ENCODE results near the gene BRCA2. TPM values are rescaled to one million over a fixed set of nuclear protein-coding genes. Genes with fewer than 3 reads are reported as not detected.

The BRCA2 gene
- total RNA-seq, 1 donor from 2014 or later, result 0.53 TPM

DNA sequence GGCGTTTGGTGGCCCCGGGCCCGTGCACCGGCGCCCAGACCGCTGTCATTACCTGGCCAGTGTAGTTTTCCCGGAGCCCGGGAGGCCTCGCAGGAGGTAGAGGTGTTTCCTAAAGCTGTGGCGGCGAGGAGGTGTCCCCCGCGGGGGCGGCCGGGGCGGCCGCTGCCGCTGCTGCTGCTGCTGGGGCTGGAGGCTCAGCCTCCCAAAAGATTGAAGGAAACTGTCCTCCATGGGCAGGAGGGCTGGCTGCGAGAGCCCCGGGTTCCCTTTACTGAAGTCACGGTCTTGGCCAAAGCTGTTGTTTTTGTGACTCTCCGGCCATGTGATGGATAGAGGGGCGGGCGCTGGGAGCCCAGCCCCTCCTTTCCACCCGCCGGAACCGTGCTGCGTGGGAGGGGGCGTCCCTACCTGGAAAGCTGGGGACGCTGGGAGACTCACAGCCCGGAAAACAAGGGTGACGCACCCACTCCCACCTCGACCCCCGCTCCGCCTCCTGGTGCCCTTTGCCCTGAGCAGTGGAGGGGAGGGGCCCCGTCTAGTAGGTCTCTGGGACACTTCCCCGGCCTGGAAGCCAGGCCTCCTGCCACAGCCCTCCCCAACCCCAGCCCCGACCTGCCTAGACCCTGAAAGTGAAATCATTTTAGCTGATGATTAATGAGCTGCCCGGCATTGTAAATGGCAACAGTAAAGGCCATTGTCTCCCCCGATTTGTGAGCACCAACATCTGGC lies 112.7 kb downstream of the BRCA2 start, which contains the start of gene N4BP2L1:
N4BP2L1 (minus strand) TSS at position 279 of the 729 bp plus-strand sequence; CDS start at position 231, 48 bp downstream.
- Histone ChIP-seq H3K4me3 (ENCODE audit: low read depth, low read length) (peak within 1 kb of the TSS; percentile 49), H3K36me3 (ENCODE audit: control insufficient read depth, insufficient read depth, low read length) (peaks cover 2% of the 10 kb centered on the region), H3K27me3 (ENCODE audit: control insufficient read depth, insufficient read depth, low read length) (no peaks in the 10 kb centered on the region)
- DNase-seq (ENCODE audit: low read depth), result no peak
- no peak for FAIRE-seq
- TF ChIP-seq, protein P1, sequence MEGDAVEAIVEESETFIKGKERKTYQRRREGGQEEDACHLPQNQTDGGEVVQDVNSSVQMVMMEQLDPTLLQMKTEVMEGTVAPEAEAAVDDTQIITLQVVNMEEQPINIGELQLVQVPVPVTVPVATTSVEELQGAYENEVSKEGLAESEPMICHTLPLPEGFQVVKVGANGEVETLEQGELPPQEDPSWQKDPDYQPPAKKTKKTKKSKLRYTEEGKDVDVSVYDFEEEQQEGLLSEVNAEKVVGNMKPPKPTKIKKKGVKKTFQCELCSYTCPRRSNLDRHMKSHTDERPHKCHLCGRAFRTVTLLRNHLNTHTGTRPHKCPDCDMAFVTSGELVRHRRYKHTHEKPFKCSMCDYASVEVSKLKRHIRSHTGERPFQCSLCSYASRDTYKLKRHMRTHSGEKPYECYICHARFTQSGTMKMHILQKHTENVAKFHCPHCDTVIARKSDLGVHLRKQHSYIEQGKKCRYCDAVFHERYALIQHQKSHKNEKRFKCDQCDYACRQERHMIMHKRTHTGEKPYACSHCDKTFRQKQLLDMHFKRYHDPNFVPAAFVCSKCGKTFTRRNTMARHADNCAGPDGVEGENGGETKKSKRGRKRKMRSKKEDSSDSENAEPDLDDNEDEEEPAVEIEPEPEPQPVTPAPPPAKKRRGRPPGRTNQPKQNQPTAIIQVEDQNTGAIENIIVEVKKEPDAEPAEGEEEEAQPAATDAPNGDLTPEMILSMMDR (IDR thresholded peaks at IDR 0.05; ENCODE audit: insufficient read depth, low read length, severe bottlenecking), result no peak

DNA sequence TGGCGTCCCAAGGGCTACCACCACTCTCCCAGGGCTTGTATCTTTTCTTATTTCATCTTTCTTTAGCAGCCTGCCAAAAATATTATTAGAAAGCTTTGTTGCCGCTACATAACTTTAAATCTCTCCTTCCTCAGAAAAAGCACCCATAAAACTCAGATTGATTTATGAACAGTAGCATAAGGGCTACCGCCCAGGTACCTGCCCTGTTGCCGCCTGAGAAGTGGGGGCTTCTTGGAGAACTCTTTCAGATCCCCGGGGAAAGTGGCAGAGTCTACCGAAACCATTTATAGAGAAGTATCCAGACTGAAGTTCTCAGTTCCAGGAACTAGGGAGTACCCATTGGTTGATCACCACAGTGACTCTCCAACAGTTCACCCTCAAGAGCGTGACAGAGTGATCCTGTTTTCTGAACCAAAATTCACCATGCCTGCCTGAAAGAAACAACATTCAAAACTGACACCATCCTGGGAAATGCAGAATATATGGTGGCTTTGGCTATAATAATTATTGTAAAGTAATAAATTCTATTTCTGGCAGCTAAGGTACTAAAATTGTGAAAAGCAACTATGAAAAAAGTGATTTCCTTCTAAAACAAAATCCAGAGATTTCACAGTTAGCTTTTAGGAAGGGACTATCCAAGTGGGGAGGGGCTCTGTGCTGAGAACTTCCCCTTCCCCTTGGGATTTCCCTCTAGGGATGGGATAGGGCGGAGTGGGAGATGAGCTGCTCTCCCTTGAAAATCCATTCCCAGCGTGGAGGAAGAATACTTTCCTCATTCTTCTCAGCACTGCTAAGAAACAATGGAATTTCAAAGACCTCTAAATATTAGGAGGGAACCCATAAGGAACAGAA lies 113.5 kb downstream of the BRCA2 start:
- Histone ChIP-seq H3K4me3 (ENCODE audit: low read depth, low read length) (peak overlapping the region; percentile 49), H3K27me3 (ENCODE audit: control insufficient read depth, insufficient read depth, low read length) (no peaks in the 10 kb centered on the region), H3K36me3 (ENCODE audit: control insufficient read depth, insufficient read depth, low read length) (peaks cover 2% of the 10 kb centered on the region)
- DNase-seq (ENCODE audit: low read depth) (no peak), FAIRE-seq (no peak)
- TF ChIP-seq, protein P1 (IDR thresholded peaks at IDR 0.05; ENCODE audit: insufficient read depth, low read length, severe bottlenecking), result no peak

DNA sequence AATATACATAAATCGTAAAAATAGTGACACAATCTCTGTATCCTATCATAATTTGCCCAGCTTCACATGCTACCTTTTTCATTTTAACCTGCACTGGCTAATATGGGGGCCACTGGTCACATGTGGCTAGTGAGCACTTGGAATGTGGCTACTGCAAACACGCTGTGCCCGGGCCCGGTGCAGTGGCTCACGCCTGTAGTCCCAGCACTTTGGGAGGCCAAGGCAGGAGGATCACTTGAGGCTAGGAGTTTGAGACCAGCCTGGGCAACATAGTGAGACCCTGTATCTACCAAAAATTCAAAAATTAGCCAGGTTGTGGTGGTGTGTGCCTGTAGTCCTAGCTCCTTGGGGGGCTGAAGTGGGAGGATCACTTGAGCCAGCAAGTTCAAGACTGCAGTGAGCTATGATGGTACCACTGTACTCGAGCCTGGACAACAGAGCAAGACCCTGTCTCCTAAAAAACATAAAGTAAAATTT lies 114.2 kb downstream of the BRCA2 start:
- FAIRE-seq (no peak), DNase-seq (ENCODE audit: low read depth) (no peak)
- Histone ChIP-seq H3K36me3 (ENCODE audit: control insufficient read depth, insufficient read depth, low read length) (peaks cover 2% of the 10 kb centered on the region), H3K4me3 (ENCODE audit: low read depth, low read length) (no peak overlapping the region), H3K27me3 (ENCODE audit: control insufficient read depth, insufficient read depth, low read length) (no peaks in the 10 kb centered on the region)
- TF ChIP-seq, protein P1 (IDR thresholded peaks at IDR 0.05; ENCODE audit: insufficient read depth, low read length, severe bottlenecking), result no peak

DNA sequence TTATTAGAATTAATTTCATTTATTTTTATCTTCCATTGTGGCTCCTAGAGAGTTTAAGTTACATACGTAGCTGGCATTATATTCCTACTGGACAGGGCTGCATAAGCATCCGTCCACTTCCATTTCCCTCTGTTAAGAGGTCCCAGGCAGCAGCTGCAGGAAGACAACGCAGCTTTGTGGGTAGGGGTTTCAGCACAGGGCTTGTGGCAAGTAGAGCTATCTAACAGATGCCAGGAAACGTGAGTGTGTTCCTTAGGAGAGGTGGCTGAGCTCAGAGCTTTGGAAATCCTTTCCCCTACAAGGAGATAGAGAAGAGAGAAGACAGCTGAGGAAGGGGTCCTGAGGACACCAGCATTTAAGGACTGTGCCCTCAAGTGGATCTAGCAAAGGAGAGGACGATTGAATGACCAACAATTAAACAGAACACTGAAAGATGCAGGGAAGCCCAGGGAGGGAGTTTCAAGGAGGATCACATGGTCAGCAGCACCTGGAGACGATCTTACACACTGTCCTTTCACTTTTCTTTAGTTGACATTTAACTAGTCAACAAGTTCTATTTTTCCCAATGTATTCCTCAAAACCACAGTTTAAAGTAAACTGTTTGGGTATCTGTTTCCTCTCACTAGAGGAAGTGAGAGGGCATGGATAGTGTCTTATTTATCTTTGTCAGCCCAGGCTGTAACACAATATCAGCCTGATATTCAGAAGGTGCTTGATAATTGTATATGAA lies 114.9 kb downstream of the BRCA2 start:
- FAIRE-seq (peak; percentile 86), DNase-seq (ENCODE audit: low read depth) (no peak)
- Histone ChIP-seq H3K36me3 (ENCODE audit: control insufficient read depth, insufficient read depth, low read length) (peaks cover 2% of the 10 kb centered on the region), H3K27me3 (ENCODE audit: control insufficient read depth, insufficient read depth, low read length) (no peaks in the 10 kb centered on the region), H3K4me3 (ENCODE audit: low read depth, low read length) (no peak overlapping the region)
- TF ChIP-seq, protein P1 (IDR thresholded peaks at IDR 0.05; ENCODE audit: insufficient read depth, low read length, severe bottlenecking), result no peak

DNA sequence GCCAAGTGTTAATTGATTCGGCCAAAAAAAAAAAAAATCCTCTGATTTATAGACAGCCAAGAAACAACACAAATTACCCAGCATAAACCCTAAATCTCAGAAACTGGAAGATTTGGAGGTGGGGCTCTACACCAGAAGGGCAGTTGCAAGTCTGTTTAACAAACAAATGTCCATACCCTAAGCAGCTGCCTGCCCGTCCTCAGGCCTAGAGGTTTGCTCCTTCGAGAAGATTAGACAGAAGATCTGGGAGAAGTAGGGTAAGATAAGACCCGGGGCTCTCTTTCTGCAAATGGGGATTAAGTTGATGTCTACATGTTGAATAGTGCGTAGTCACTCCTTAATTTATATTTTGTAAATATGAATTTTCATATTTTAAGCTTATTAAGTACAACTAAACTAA lies 116.1 kb downstream of the BRCA2 start:
- no peak for DNase-seq (ENCODE audit: low read depth)
- no peak overlapping the region for H3K4me3 ChIP-seq (ENCODE audit: low read depth, low read length)
- peaks cover 2% of the 10 kb centered on the region for H3K36me3 ChIP-seq (ENCODE audit: control insufficient read depth, insufficient read depth, low read length)
- FAIRE-seq, result no peak
- TF ChIP-seq, protein P1 (IDR thresholded peaks at IDR 0.05; ENCODE audit: insufficient read depth, low read length, severe bottlenecking), result no peak
- no peaks in the 10 kb centered on the region for H3K27me3 ChIP-seq (ENCODE audit: control insufficient read depth, insufficient read depth, low read length)

Measured in bronchial epithelial cell (primary cell).